GM10266 (cell line): ENCODE data around the gene SPATA18.

Experiments used
- DNase-seq: peaks from one replicate; pipeline ENCODE4 v3.0.0; 2012; ENCODE audit errors: extremely low spot score
- CTCF ChIP-seq: IDR thresholded peaks from 2 replicates; pipeline ENCODE4 v1.5.1; 2012; ENCODE audit warnings: mild to moderate bottlenecking, low read depth; ENCODE audit not compliant: control insufficient read depth, insufficient read depth; ENCODE audit errors: missing control alignments

SPATA18 gene

GRCh38 chr4:52014903-52015302, 36.2 kb upstream of the SPATA18 start:
- DNase-seq = no peak
- TF ChIP-seq CTCF = no peak

- no peak for DNase-seq
These were observed 35.7 kb upstream of the SPATA18 start for GRCh38 chr4:52015366-52015765.

GRCh38 chr4:52016981-52017380, 34.1 kb upstream of the SPATA18 start:
- no peak for DNase-seq
- TF ChIP-seq CTCF = no peak

More at GRCh38 chr4:52015366-52015765, 35.7 kb upstream of the SPATA18 start:
- TF ChIP-seq CTCF = no peak

GRCh38 chr4:52017814-52018213, 33.3 kb upstream of the SPATA18 start:
- TF ChIP-seq CTCF = no peak
- no peak for DNase-seq

- no peak for DNase-seq
- TF ChIP-seq CTCF = no peak
These were observed 31.0 kb upstream of the SPATA18 start, which contains the start of gene LRRC66 for GRCh38 chr4:52019936-52020657. TSS of gene LRRC66 (minus strand) at chr4:52020363. CDS start at chr4:52017613, 2,750 bp downstream.

GRCh38 chr4:52028970-52029369, 22.1 kb upstream of the SPATA18 start:
- DNase-seq = no peak
- no peak for TF ChIP-seq CTCF

- no peak for TF ChIP-seq CTCF
- DNase-seq = no peak
These were observed 19.1 kb upstream of the SPATA18 start for GRCh38 chr4:52032005-52032404.
